Upper lobe of right lung (tissue), 1 donor: ENCODE data around the gene IPPK. TPM values are rescaled to one million over a fixed set of nuclear protein-coding genes. Genes with fewer than 3 reads are reported as not detected.

Experiments used
- ATAC-seq: fragments of 200-7000 bp; cut with Tn5 transposase; one replicate; pipeline ENCODE4 v1.9.1; 2020; ENCODE audit warnings: mild to moderate bottlenecking, moderate library complexity
- DNase-seq: peaks from one replicate; pipeline ENCODE4 v3.0.0-alpha.2; 2020
- H3K27ac ChIP-seq: fragments of 200-600 bp; one replicate; pipeline ENCODE4 v1.8.0; 2022
- H3K27me3 ChIP-seq: fragments of 200-600 bp; one replicate; pipeline ENCODE4 v1.8.0; 2022; ENCODE audit warnings: mild to moderate bottlenecking
- H3K36me3 ChIP-seq: fragments of 200-600 bp; one replicate; pipeline ENCODE4 v1.8.0; 2022
- H3K4me1 ChIP-seq: fragments of 200-600 bp; one replicate; pipeline ENCODE4 v1.8.0; 2022
- H3K4me3 ChIP-seq: fragments of 200-600 bp; one replicate; pipeline ENCODE4 v1.8.0; 2022; ENCODE audit warnings: mild to moderate bottlenecking
- H3K9me3 ChIP-seq: fragments of 200-600 bp; one replicate; pipeline ENCODE4 v1.8.0; 2022
- CTCF ChIP-seq: fragments of 200-600 bp; IDR thresholded peaks from one replicate; pipeline ENCODE4 v1.8.0; 2022; ENCODE audit warnings: antibody characterized with exemption
- intact Hi-C: fragments of 100-400 bp; cut with DNase I; formaldehyde crosslinking; loops from one replicate; pipeline ENCODE4 v1.11.0; 2022
- long read RNA-seq: library from polyadenylated mRNA; unstranded; transcript quantifications from one replicate; pipeline ENCODE4 v2.0.0, GENCODE V29; 2021
- total RNA-seq: library from RNA; stranded (reverse); fragmentation: NEBNext Ultra II Directional; extraction: Animal tissue kit (Norgen Biotek cat#: 25700); gene quantifications from one replicate; pipeline ENCODE4 v1.2.1, GENCODE V29; 2021
- donor health status: DM: no; HTN: yes; CAD: no; lungs with severe emphysema.

Gene IPPK
- total RNA-seq, result 9.6 TPM
- long read RNA-seq, full-length matches to known transcripts, result 13 of 24 reads
- long read RNA-seq, partial matches to known transcripts, result 9 of 24 reads
- long read RNA-seq, other reads (novel, unspliced or antisense), result 2 of 24 reads

DNA sequence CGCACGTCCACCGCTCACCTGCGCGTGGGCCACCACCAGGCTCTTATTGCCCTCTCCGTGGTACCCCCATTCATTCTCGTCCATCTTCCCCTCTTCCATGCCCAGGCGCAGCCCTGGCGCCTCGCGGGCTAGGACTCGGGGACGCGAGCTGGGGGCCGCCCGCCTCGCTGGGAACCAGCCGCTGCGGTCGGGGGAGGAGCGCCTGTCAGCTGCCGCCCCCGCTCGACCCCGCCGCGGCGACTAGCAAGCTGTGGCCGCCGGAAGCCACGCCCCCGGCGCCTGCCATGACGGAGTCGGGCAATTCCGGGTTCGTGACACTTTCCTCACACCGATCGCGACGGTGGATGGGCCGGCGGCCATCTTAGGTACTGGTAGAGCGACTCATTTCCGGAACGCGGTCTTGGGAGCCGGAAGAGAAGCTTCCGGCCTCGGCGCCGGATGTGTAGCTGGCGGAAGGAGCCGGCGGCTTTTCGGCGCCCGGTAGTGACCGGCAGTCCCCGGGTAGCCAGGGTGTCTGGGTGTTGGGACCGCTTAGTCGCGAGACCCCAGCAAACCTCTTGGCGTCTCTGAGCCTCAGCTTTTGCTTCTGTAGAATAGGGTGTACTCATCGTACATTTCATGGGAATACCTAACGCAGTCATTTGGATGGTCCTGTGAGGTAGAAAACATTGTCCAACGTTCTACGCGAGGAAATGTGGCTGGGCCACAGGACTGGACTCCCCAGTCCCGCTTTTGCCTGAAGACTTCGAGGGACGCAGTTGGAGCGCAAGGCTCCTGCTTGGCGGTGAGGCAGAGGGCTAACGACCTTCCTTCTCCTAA lies at the start of gene IPPK:
TSS of gene IPPK (minus strand) at position 242 of the 819 bp plus-strand sequence. CDS start at position 99, 143 bp downstream.
- H3K27ac ChIP-seq, result peak within 1 kb of the TSS; percentile 90
- TF ChIP-seq CTCF, result no peak
- H3K4me3 ChIP-seq, result peak within 1 kb of the TSS; percentile 96
- intact Hi-C loops, result no loop called here
- no peaks in the 10 kb centered on the region for H3K36me3 ChIP-seq
- peak; percentile 99 for DNase-seq
- no peaks in the 10 kb centered on the region for H3K27me3 ChIP-seq
- H3K4me1 ChIP-seq, result peaks cover 17% of the 10 kb centered on the region
- ATAC-seq, result peak; percentile 98
- no peaks in the 10 kb centered on the region for H3K9me3 ChIP-seq

DNA sequence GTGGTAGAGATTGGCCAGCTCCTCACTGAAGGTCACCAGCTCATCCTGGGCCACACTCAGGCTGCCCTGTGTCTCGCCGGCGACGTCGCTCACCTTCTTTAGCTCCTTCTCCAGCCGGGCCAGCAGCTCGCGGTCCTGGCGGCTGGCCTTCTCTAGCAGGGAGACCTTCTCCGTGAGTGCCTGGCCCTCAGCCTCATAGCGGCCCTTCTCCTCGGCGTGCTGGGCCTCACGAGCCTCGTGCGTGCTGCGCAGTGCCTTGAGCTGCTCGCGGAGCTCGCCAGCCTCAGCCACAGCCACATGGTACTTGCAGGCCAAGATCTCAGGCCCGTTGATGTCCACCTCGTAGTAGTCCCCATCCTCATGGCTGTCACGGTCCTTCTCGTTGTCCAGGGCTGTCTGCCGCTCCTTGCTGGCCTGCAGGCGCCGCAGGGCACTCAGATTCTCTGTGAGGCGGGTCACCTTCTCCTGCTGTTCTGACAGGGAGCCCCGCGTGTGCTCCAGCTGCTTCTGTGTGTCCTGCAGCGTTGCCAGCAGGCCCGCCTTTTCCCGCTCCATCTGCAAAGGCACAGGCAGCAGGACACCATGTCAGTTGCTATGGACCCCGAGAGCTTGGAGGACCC lies 49.2 kb upstream of the IPPK start:
- Histone ChIP-seq H3K9me3 (no peaks in the 10 kb centered on the region), H3K36me3 (peaks cover 78% of the 10 kb centered on the region), H3K4me3 (no peak overlapping the region), H3K27ac (no peak overlapping the region), H3K4me1 (peaks cover 16% of the 10 kb centered on the region), H3K27me3 (no peaks in the 10 kb centered on the region)
- no peak for ATAC-seq
- intact Hi-C loops, result loop anchor here (10.0 kb wide), 1 partner anchor 46 kb away; the partner anchor contains the start of gene BICD2
- TF ChIP-seq CTCF, result no peak
- DNase-seq, result no peak

DNA sequence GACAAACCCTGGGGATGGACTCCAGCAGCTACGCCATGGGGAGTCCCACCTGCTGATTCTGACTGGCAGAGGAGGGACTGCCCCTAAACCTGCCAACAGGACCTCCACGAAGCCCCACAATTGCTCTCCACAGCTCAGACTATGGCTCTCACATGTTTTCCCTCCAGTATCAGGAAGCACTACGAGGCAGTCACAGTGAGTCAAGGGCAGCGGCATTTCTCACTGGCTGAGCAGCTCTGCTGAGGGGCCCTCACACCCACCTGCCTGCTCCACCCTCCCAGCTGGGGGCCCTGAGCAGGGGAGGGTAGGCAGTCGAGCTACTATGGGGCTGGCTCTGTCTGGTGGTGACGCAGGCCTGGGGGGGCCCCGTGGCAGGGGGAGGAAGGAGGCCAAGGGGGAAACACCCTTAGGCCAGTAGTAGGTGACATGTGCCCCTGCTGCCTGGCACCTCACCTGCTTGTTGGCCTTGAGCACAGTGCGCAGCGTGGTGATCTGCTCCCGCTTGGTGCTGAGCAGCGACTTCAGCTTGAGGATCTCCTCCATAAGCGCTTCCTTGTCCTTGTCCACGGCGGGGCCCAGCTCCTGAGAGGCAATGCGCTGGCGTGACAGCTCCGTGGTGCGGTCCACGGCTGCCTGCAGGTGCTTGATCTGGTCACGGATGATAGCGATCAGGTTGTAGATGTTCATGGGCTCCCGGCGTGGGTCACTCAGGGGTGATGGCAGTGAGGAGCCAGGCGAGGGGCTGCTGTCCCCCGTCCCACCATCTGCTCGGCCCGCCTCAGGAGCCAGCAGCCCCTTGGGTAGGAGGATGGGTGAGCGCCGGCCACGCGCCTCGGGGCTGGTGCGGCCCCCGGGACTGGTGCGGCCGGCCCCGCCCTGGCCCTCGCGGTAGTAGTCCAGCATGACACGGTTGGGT lies 48.4 kb upstream of the IPPK start:
- ATAC-seq, result no peak
- intact Hi-C loops, result loop anchor here (10.0 kb wide), 1 partner anchor 46 kb away; the partner anchor contains the start of gene BICD2
- H3K27me3 ChIP-seq, result no peaks in the 10 kb centered on the region
- H3K4me1 ChIP-seq, result peaks cover 9% of the 10 kb centered on the region
- no peaks in the 10 kb centered on the region for H3K9me3 ChIP-seq
- no peak overlapping the region for H3K27ac ChIP-seq
- no peak for TF ChIP-seq CTCF
- H3K4me3 ChIP-seq, result no peak overlapping the region
- no peak for DNase-seq
- H3K36me3 ChIP-seq, result peaks cover 86% of the 10 kb centered on the region

DNA sequence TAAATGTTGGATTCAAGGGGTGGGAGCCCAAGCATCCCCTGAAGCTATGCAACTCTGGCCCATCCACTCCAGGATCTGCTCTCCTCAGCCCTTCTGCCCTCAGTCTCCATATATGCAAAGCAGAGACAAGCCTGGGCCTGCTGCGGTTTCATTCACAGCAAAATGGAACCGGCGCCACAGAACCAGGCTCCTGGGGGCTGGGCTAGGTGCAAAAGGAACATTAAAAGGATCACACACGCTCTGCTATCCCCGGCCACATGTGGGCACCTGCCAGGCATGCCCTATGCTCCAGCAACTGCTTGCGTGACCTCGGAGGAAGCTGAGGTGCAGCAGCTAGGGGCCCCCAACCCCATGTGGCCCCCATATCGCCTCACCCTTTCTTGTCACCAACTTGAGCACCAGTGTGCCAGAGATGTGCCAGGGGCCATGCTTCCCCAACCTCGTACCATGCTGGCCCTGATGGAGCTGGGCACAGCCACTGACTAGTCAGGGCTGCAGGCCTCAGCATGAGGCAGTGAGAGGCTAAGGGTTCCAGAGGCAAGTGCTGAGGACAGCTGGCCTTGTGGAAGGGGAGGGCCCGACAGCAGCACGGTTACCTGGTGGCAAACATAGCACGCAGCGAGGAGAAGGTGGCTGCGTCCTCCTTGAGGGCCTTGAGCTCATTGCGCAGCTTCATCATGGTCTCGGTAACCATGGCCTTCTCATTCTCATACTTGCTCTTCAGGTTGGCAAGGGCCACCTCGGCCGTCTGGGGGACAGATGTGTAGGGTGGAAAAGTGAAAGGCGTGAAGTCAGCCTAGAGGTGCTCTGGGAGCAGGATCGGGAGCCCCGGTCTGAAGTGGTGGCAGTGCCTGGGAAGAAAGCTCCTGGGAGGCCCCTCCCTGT lies 47.5 kb upstream of the IPPK start:
- ATAC-seq (no peak), DNase-seq (no peak)
- no peak for TF ChIP-seq CTCF
- Histone ChIP-seq H3K4me3 (no peak overlapping the region), H3K4me1 (peaks cover 2% of the 10 kb centered on the region), H3K9me3 (no peaks in the 10 kb centered on the region), H3K27ac (no peak overlapping the region), H3K27me3 (no peaks in the 10 kb centered on the region), H3K36me3 (peaks cover 92% of the 10 kb centered on the region)
- intact Hi-C loops, result loop anchor here (10.0 kb wide), 1 partner anchor 47 kb away; the partner anchor contains the start of gene BICD2
